ENCODE data around the gene RPH3AL. TPM values are rescaled to one million over a fixed set of nuclear protein-coding genes. Genes with fewer than 3 reads are reported as not detected.

The RPH3AL gene
- total RNA-seq, 6 donors from 2014 or later: 33.6 to 93.2 (median 54.3) TPM

DNA sequence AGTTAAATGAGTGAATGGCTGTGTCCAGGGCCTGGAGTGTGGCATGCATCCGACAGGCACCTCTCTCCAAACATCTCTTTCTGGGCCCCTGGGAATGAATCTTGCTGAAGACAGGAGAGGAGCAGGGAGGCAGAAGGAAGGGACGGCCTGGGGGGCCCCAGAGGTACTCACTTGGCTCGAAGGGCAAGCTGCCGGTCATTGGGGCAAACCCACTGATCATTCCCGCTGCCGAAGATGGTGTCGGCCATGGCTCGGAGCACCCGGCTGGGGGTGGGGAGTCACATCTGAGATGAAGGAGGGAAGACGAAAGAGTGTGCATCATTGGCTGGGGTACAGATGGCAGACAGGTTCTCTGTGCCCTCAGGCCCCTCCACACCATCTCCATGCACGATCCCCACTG lies 25.3 kb downstream of the RPH3AL start:
- Histone ChIP-seq H3K9me3 (no peaks in the 10 kb centered on the region), H3K36me3 (peaks cover 0 to 22% (median 8%) of the 10 kb centered on the region in 4 donors), H3K4me3 (no peak overlapping the region), H3K4me1 (peaks cover 0 to 8% (median under 1%) of the 10 kb centered on the region in 4 donors), H3K27me3 (no peaks in the 10 kb centered on the region), H3K27ac (no peak overlapping the region)
- no peak for ATAC-seq (ENCODE audit: low FRiP score in 2 of 2)
- 92 to 97% methylated on average over 11 of the region's 11 CpGs for WGBS, 2 donors
- TF ChIP-seq, protein P1, sequence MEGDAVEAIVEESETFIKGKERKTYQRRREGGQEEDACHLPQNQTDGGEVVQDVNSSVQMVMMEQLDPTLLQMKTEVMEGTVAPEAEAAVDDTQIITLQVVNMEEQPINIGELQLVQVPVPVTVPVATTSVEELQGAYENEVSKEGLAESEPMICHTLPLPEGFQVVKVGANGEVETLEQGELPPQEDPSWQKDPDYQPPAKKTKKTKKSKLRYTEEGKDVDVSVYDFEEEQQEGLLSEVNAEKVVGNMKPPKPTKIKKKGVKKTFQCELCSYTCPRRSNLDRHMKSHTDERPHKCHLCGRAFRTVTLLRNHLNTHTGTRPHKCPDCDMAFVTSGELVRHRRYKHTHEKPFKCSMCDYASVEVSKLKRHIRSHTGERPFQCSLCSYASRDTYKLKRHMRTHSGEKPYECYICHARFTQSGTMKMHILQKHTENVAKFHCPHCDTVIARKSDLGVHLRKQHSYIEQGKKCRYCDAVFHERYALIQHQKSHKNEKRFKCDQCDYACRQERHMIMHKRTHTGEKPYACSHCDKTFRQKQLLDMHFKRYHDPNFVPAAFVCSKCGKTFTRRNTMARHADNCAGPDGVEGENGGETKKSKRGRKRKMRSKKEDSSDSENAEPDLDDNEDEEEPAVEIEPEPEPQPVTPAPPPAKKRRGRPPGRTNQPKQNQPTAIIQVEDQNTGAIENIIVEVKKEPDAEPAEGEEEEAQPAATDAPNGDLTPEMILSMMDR (IDR thresholded peaks at IDR 0.05): no peak
- no peak for TF ChIP-seq EP300 (IDR thresholded peaks at IDR 0.05)
- TF ChIP-seq POLR2AphosphoS5 (IDR thresholded peaks at IDR 0.05): no peak
- TF ChIP-seq POLR2A (IDR thresholded peaks at IDR 0.05): no peak
- no peak for DNase-seq

DNA sequence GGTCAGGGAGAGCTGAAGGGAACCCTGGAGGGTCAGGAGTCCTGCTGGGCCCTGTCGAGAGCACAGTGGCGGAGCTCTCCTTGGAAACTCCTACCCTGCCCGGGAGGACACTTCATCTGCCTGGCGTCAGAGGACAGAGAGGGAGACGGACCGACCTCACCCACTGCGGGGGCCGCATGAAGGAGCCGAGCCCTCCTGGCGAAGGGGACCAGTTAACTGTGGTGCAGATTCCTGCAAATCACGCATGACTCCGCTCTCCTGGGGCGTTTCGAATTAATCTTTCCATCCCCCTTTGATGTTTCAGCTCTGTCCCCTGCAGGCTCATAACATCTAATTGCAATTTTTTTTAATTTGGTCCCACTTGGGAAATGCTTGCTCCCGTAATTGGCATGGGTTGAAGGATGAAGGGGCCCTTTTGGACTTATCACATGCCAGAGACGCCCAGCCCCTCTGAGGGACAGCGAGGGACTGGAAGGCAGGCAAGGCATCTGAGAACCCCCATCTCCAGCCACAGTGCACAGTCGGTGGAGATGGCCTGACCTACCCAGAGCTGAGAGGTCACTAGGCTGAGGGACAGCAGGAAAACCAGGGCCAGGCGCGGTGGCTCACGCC lies 26.5 kb downstream of the RPH3AL start:
- Histone ChIP-seq H3K27me3 (no peaks in the 10 kb centered on the region), H3K27ac (no peak overlapping the region), H3K4me3 (no peak overlapping the region), H3K4me1 (peaks cover 0 to 3% (median 0%) of the 10 kb centered on the region in 4 donors), H3K9me3 (no peaks in the 10 kb centered on the region), H3K36me3 (peaks cover 0 to 26% (median 8%) of the 10 kb centered on the region in 4 donors)
- DNase-seq: no peak
- TF ChIP-seq POLR2A (IDR thresholded peaks at IDR 0.05): no peak
- 89 to 92% methylated on average over 18 to 21 of the region's 21 CpGs for WGBS, 2 donors
- ATAC-seq (ENCODE audit: low FRiP score in 2 of 2): no peak

DNA sequence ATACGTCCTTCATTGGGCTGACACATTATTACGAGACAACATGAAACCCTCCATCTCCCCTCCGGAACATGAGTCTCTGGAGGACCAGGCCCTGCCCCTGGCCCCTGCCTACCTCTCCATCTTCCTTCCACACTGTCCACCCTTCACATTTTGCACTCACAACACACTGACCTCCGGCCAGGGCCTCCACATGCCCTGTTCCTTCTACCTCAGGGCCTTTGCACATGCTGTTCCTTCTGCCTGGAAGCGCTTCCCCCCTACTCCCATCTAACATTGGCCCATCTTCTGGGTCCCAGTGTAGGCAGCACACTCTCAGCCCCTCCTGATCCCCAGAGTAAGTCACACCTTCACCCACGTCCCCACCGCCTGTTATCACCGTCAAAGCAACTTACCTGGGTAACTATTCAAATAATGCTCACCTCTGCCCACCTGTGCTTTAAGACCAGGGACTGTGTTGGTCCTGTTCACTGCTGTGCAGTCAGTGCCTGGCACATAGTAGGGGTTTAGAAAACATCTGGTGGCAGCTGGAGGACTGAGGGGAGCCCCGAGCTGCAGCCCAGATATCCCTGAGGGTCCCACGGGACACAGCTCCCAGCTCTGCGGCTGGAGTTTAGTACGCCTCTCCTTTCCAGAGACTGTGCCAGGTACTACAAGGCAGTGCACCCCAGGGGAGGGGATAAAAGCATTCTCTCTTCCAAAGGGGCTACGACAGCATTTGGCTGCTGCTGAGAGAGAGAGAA lies 27.2 kb downstream of the RPH3AL start:
- DNase-seq (no peak), ATAC-seq (ENCODE audit: low FRiP score in 2 of 2) (no peak)
- Histone ChIP-seq H3K9me3 (no peaks in the 10 kb centered on the region), H3K36me3 (peaks cover 0 to 33% (median 11%) of the 10 kb centered on the region in 4 donors), H3K27me3 (no peaks in the 10 kb centered on the region), H3K4me1 (no peaks in the 10 kb centered on the region), H3K27ac (no peak overlapping the region), H3K4me3 (no peak overlapping the region)
- TF ChIP-seq EP300 (IDR thresholded peaks at IDR 0.05): no peak
- TF ChIP-seq POLR2A (IDR thresholded peaks at IDR 0.05): no peak
- TF ChIP-seq POLR2AphosphoS5 (IDR thresholded peaks at IDR 0.05): no peak
- TF ChIP-seq, protein P1 (IDR thresholded peaks at IDR 0.05): no peak
- WGBS, 2 donors: 95 to 99% methylated on average over 12 to 13 of the region's 13 CpGs

DNA sequence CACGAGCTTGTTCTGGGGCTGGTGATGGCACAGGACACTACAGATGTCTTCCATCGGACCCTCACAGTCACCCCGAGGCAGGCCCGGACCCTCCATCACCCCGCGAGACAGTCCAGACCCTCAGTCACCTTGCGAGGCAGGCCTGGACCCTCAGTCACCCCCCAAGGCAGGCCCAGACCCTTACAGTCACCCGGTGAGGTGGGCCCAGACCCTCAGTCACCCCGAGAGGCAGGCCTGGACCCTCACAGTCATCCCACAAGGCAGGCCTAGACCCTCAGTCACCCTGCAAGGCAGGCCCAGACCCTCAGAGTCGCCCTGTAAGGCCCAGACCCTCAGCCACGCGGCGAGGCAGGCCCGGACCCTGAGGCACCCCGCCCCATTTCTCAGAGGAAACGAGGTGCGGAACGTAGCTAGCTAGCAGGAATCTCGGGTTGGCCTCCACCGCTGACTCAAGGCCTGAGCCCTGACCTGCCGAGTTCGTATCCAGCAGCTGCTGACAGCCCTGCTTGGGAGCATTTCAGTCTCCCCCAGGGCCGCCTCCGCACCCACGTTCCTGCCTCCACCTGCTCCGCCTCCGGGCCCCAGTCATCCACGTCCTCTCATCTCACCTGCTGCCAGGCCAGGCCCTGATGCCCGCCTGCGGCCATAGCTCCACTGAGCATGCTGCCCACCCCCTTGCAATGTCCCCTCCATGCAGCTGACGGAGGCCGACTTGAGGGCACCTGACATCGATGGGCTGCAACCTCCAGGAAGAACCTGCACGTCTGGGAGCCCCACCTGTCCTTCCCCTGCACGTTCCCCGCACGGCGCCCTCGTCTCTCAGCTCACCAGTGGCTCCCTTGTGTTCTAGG lies 28.7 kb downstream of the RPH3AL start:
- TF ChIP-seq EP300 (IDR thresholded peaks at IDR 0.05) (no peak), POLR2AphosphoS5 (IDR thresholded peaks at IDR 0.05) (no peak), POLR2A (IDR thresholded peaks at IDR 0.05) (no peak)
- TF ChIP-seq, protein P1 (IDR thresholded peaks at IDR 0.05): no peak
- Histone ChIP-seq H3K4me3 (no peak overlapping the region), H3K4me1 (no peaks in the 10 kb centered on the region), H3K36me3 (peaks cover 0 to 39% (median 11%) of the 10 kb centered on the region in 4 donors), H3K27ac (no peak overlapping the region), H3K9me3 (no peaks in the 10 kb centered on the region), H3K27me3 (no peaks in the 10 kb centered on the region)
- ATAC-seq (ENCODE audit: low FRiP score in 2 of 2) (no peak), DNase-seq (no peak)
- WGBS, 2 donors: 93 to 94% methylated on average over 30 to 34 of the region's 39 CpGs

DNA sequence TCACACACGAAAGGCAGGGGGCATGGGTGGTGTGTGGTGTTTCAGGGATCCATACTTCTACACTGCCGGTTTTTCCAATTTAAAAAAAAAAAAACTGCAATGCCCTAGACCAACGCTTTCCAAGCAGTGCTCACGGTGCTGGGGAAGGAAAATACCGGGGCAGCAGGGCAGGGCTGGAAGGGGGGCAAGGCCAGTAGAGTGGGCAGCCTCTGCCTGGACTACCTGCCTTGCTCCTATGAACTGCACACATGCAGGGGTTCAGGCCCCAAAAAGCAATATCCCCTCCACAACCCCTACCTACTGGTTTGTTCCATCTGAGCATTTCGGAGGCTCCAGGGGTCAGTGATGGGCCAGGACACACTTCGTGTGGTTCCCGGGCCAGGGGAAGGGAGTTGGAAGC lies 29.4 kb downstream of the RPH3AL start:
- Histone ChIP-seq H3K9me3 (no peaks in the 10 kb centered on the region), H3K27ac (no peak overlapping the region), H3K36me3 (peaks cover 0 to 46% (median 11%) of the 10 kb centered on the region in 4 donors), H3K4me1 (no peaks in the 10 kb centered on the region), H3K4me3 (no peak overlapping the region), H3K27me3 (no peaks in the 10 kb centered on the region)
- ATAC-seq (ENCODE audit: low FRiP score in 2 of 2) (no peak), DNase-seq (no peak)
- TF ChIP-seq POLR2AphosphoS5 (IDR thresholded peaks at IDR 0.05) (no peak), POLR2A (IDR thresholded peaks at IDR 0.05) (no peak), EP300 (IDR thresholded peaks at IDR 0.05) (no peak)
- TF ChIP-seq, protein P1 (IDR thresholded peaks at IDR 0.05): no peak
- WGBS, 2 donors: 74 to 81% methylated on average over 5 to 8 of the region's 8 CpGs
